K562 (cell line): Measurements from ENCODE around the gene RNLS. TPM values are rescaled to one million over a fixed set of nuclear protein-coding genes. Genes with fewer than 3 reads are reported as not detected.

ENCODE experiments used
- ATAC-seq: fragments of 200-7000 bp; cut with Tn5 transposase; 3 replicates; pipeline ENCODE4 v1.9.1; 2020; ENCODE audit warnings: moderate library complexity
- BruUV-seq: library from RNA; stranded (reverse); fragments of 400-500 nt; replicated peaks from 2 replicates; lab custom pipeline; 2021; lab: Mats Ljungman, UMichigan
- CTCF ChIA-PET: fragments of 300-600 bp; formaldehyde crosslinking; extraction: SDS; loops from one replicate; lab custom pipeline; 2021; ENCODE audit warnings: low intra/inter-chr PET ratio; lab: Yijun Ruan, JAX
- POLR2A ChIA-PET: fragments of 300-600, 350-650 bp; sonication (Branson Sonifier 250); formaldehyde crosslinking; extraction: SDS; loops from one replicate; lab custom pipeline; 2021; ENCODE audit warnings: antibody characterized with exemption, inconsistent platforms; lab: Yijun Ruan, JAX
- DNase-seq, 4 experiments: peaks; one replicate each; pipeline versions ENCODE4 v3.0.0 to v3.0.0-alpha.2; 2011 to 2018; ENCODE audit warnings: low spot score in 3 of 4, mixed read lengths in 3 of 4; ENCODE audit errors: extremely low read depth in 1 of 4
- FAIRE-seq: peaks from 2 replicates; lab custom pipeline; 2011; peaks lifted over from hg19 to GRCh38; lab: Jason Lieb, UNC
- H2AFZ ChIP-seq: 2 replicates; pipeline ENCODE4 v1.6.0; 2011; ENCODE audit warnings: low read depth, low read length, control low read depth, inconsistent platforms
- H3K27ac ChIP-seq: fragments of 200-600 bp; 3 replicates; pipeline ENCODE4 v1.8.0; 2011; ENCODE audit warnings: low read depth, mild to moderate bottlenecking, control low read depth, inconsistent platforms, low read length, moderate library complexity, mixed read lengths; ENCODE audit errors: extremely low read depth
- H3K27me3 ChIP-seq, 2 experiments: fragments of 300-600 bp in 1 of 2; 2 replicates in 1 of 2; 3 replicates in 1 of 2; pipeline versions ENCODE4 v1.6.0 to v1.8.0; 2011; ENCODE audit warnings: inconsistent platforms in 2 of 2, low read length in 2 of 2, mild to moderate bottlenecking in 1 of 2, mixed read lengths in 1 of 2, moderate library complexity in 1 of 2; ENCODE audit not compliant: control insufficient read depth in 2 of 2, insufficient read depth in 2 of 2
- H3K36me3 ChIP-seq: fragments of 300-600 bp; 3 replicates; pipeline ENCODE4 v1.8.0; 2011; ENCODE audit warnings: mild to moderate bottlenecking, low read length, inconsistent platforms; ENCODE audit not compliant: control insufficient read depth, insufficient read depth
- H3K4me1 ChIP-seq, 2 experiments: fragments of 200-600 bp in 1 of 2; replicated peaks in 1 of 2; 2 replicates in 1 of 2; 3 replicates in 1 of 2; pipeline versions ENCODE4 v1.5.1 to v1.8.0; 2011; ENCODE audit warnings: inconsistent platforms in 2 of 2, low read length in 2 of 2, mild to moderate bottlenecking in 1 of 2, mixed read lengths in 1 of 2, moderate library complexity in 1 of 2; ENCODE audit not compliant: control insufficient read depth in 2 of 2, insufficient read depth in 2 of 2
- H3K4me2 ChIP-seq: 2 replicates; pipeline ENCODE4 v1.6.1; 2011; ENCODE audit warnings: low read length, control low read depth, inconsistent platforms, mixed read lengths; ENCODE audit not compliant: insufficient read depth
- H3K4me3 ChIP-seq: fragments of 200-600 bp; sonication (generic), shearing (Covaris generic); 2 replicates; pipeline ENCODE4 v1.5.1; 2016; ENCODE audit warnings: control low read depth, inconsistent platforms
- H3K79me2 ChIP-seq: fragments of 200-600 bp; 3 replicates; pipeline ENCODE4 v1.8.0; 2011; ENCODE audit warnings: low read length, inconsistent platforms; ENCODE audit not compliant: control insufficient read depth, insufficient read depth
- H3K9ac ChIP-seq, 2 experiments: 2 replicates each; pipeline versions ENCODE4 v1.6.0 to v1.6.1; 2011; ENCODE audit warnings: low read depth in 2 of 2, low read length in 2 of 2, control low read depth in 1 of 2, inconsistent platforms in 1 of 2, mild to moderate bottlenecking in 1 of 2, mixed read lengths in 1 of 2; ENCODE audit not compliant: insufficient read depth in 1 of 2
- H3K9me1 ChIP-seq: one replicate; pipeline ENCODE4 v1.6.0; 2011; ENCODE audit warnings: inconsistent platforms, mild to moderate bottlenecking, low read length, moderate library complexity; ENCODE audit not compliant: control insufficient read depth, insufficient read depth
- H3K9me3 ChIP-seq: replicated peaks from 2 replicates; pipeline ENCODE4 v1.5.1; 2011; ENCODE audit warnings: low read depth, low read length, inconsistent platforms; ENCODE audit not compliant: control insufficient read depth, insufficient read depth
- H4K20me1 ChIP-seq: replicated peaks from 2 replicates; pipeline ENCODE4 v1.6.1; 2011; ENCODE audit warnings: low read length, inconsistent platforms, mixed read lengths; ENCODE audit not compliant: control insufficient read depth, insufficient read depth
- AFF4 ChIP-seq: sonication (generic); formaldehyde crosslinking; IDR thresholded peaks from 2 replicates; pipeline ENCODE4 v1.8.0; 2023; ENCODE audit warnings: mild to moderate bottlenecking, missing genetic modification reagents
- GTF2A2 ChIP-seq: IDR thresholded peaks from 2 replicates; pipeline ENCODE4 v1.6.1; 2016; ENCODE audit warnings: mild to moderate bottlenecking, missing genetic modification characterization, missing compliant biosample characterization
- HINFP ChIP-seq: fragments of 450-650 bp; conservative IDR thresholded peaks from 2 replicates; pipeline ENCODE4 v1.6.1; 2016; ENCODE audit warnings: missing genetic modification characterization, low read depth, mild to moderate bottlenecking, control low read depth, missing compliant biosample characterization
- WGBS: fragments of 100-300 bp; shearing (Covaris generic); methylation state at CpG from one replicate; pipeline ENCODE4 v1.1.6; 2016; ENCODE audit warnings: low coverage, mixed read lengths; ENCODE audit not compliant: insufficient coverage; ENCODE audit errors: missing lambda C conversion rate; 5-methylcytosine and 5-hydroxymethylcytosine counted together
- in situ Hi-C: fragments of 300-500 bp; cut with MboI; formaldehyde crosslinking; loops from 4 replicates; pipeline ENCODE4 v1.15.0; 2018; ENCODE audit warnings: inconsistent platforms, mixed read lengths
- intact Hi-C: fragments of 100-400 bp; cut with micrococcal nuclease; formaldehyde crosslinking; loops from 2 replicates; pipeline ENCODE4 v1.14.2; 2022
- polyA plus RNA-seq, 8 experiments: library from polyadenylated mRNA; depleted of rRNA in 4 of 8; stranded (reverse) in 5 of 8; unstranded in 3 of 8; fragments of >200 nt; fragmentation: Nextera tagmentation in 2 of 8; fragmentation: Illumina TruSeq in 1 of 8; extraction: Ambion mirVana in 2 of 8; extraction: Trizol in 1 of 8; gene quantifications; 2 replicates each; pipeline versions ENCODE4 v1.2.1 to v1.2.3, GENCODE V29; 2011 to 2014; ENCODE audit warnings: inconsistent platforms in 1 of 8, missing spikeins in 1 of 8
- total RNA-seq, 7 experiments: library from RNA; depleted of rRNA in 6 of 7; stranded (reverse); fragments of >200 nt in 6 of 7; fragmentation: Illumina TruSeq in 2 of 7; extraction: Trizol in 2 of 7; gene quantifications; 2 replicates each; pipeline versions ENCODE4 v1.2.1 to v1.2.3, GENCODE V29; 2011 to 2021; ENCODE audit warnings: low replicate concordance in 1 of 7

The RNLS gene
- total and polyA plus RNA-seq, 9 of the 15 experiments (the other 6 are each of a cell fraction or from before 2014, with no cell fraction given): 0.14 to 0.72 (median 0.41) TPM; not detected in 3

- TF ChIP-seq AFF4 (CRISPR knock-in tag): no peak
- no peak for TF ChIP-seq HINFP (tag)
These were observed 297.1 kb downstream of the RNLS start (continued) for GRCh38 chr10:88286030-88286429.

- no peak overlapping the region for H2AFZ ChIP-seq
- POLR2A ChIA-PET: no interaction called here
- DNase-seq: no peak
- TF ChIP-seq GTF2A2 (tag): no peak
- no peak overlapping the region for H3K4me3 ChIP-seq
- in situ Hi-C loops (no loop called here), intact Hi-C loops (no loop called here)
- no peaks in the 10 kb centered on the region for H3K9me3 ChIP-seq
- H3K27ac ChIP-seq: no peak overlapping the region
- CTCF ChIA-PET: no interaction called here
- no peaks in the 10 kb centered on the region for H3K79me2 ChIP-seq
- no peaks in the 10 kb centered on the region for H3K36me3 ChIP-seq
- no peaks in the 10 kb centered on the region for H4K20me1 ChIP-seq
- no peaks in the 10 kb centered on the region for H3K4me1 ChIP-seq
- FAIRE-seq: no peak
- 0% methylated on average over 6 of the region's 6 CpGs for WGBS
- no peaks in the 10 kb centered on the region for H3K9me1 ChIP-seq
- H3K4me2 ChIP-seq: no peak overlapping the region
- no TSS peak for BruUV-seq
- no peak for ATAC-seq
- H3K9ac ChIP-seq: no peak overlapping the region
- H3K27me3 ChIP-seq: no peaks in the 10 kb centered on the region
These were observed 301.3 kb downstream of the RNLS start for GRCh38 chr10:88281592-88282347.
